GM12878 (cell line): ENCODE results near the gene TOPAZ1. TPM values are rescaled to one million over a fixed set of nuclear protein-coding genes. Genes with fewer than 3 reads are reported as not detected.

Experiments used
- ATAC-seq: fragments of 200-7000 bp; cut with Tn5 transposase; 3 replicates; pipeline ENCODE4 v1.9.1; 2020; ENCODE audit warnings: mild to moderate bottlenecking, moderate library complexity
- BruUV-seq: library from RNA; stranded (reverse); fragments of 400-500 nt; replicated peaks from 2 replicates; lab custom pipeline; 2021; lab: Mats Ljungman, UMichigan
- CTCF ChIA-PET: fragments of 300-600 bp; sonication (Branson Sonifier 250); formaldehyde crosslinking; extraction: SDS; loops from one replicate; lab custom pipeline; 2021; ENCODE audit warnings: inconsistent platforms; lab: Yijun Ruan, JAX
- POLR2A ChIA-PET: fragments of 350-600 bp; formaldehyde crosslinking; extraction: SDS; loops from one replicate; lab custom pipeline; 2021; ENCODE audit warnings: inconsistent platforms; lab: Charles Lee
- RAD21 ChIA-PET: fragments of 300-600 bp; sonication (Branson Sonifier 250); formaldehyde crosslinking; loops from one replicate; lab custom pipeline; 2023; ENCODE audit warnings: antibody characterized with exemption; ENCODE audit not compliant: unreplicated experiment; lab: Charles Lee
- SMC1A ChIA-PET: fragments of 300-600 bp; sonication (Branson Sonifier 250); formaldehyde crosslinking; loops from one replicate; lab custom pipeline; 2023; ENCODE audit not compliant: unreplicated experiment, uncharacterized antibody; lab: Charles Lee
- DNase-seq: peaks from one replicate; pipeline ENCODE4 v3.0.0-alpha.2; 2011; ENCODE audit warnings: low read depth, low spot score
- FAIRE-seq: peaks from 3 replicates; lab custom pipeline; 2011; peaks lifted over from hg19 to GRCh38; lab: Jason Lieb, UNC
- H2AFZ ChIP-seq: 2 replicates; pipeline ENCODE4 v1.6.0; 2011; ENCODE audit warnings: low read depth, low read length, control low read depth; ENCODE audit not compliant: control insufficient read depth
- H3K27ac ChIP-seq: 2 replicates; pipeline ENCODE4 v1.5.1; 2011; ENCODE audit warnings: control low read depth; ENCODE audit not compliant: control insufficient read depth, insufficient read depth
- H3K27me3 ChIP-seq, 2 experiments: replicated peaks in 1 of 2; 2 replicates each; pipeline versions ENCODE4 v1.6.0 to v1.6.1; 2011; ENCODE audit warnings: low read length in 1 of 2; ENCODE audit not compliant: control insufficient read depth in 2 of 2, insufficient read depth in 2 of 2
- H3K36me3 ChIP-seq, 2 experiments: 2 replicates each; pipeline ENCODE4 v1.5.1; 2011; ENCODE audit warnings: low read length in 1 of 2; ENCODE audit not compliant: control insufficient read depth in 2 of 2, insufficient read depth in 2 of 2
- H3K4me1 ChIP-seq: 2 replicates; pipeline ENCODE4 v1.6.1; 2011; ENCODE audit warnings: mild to moderate bottlenecking, low read length, moderate library complexity, mixed read lengths; ENCODE audit not compliant: control insufficient read depth, insufficient read depth
- H3K4me2 ChIP-seq: 2 replicates; pipeline ENCODE4 v1.6.0; 2011; ENCODE audit warnings: control low read depth; ENCODE audit not compliant: control insufficient read depth, insufficient read depth
- H3K4me3 ChIP-seq: fragments of 200-600 bp; sonication (generic); 2 replicates; pipeline ENCODE4 v1.5.1; 2016
- H3K79me2 ChIP-seq: 2 replicates; pipeline ENCODE4 v1.6.0; 2011; ENCODE audit warnings: low read length; ENCODE audit not compliant: control insufficient read depth, insufficient read depth
- H3K9ac ChIP-seq: 2 replicates; pipeline ENCODE4 v1.8.0; 2011; ENCODE audit warnings: low read length, control low read depth, mixed read lengths; ENCODE audit not compliant: control insufficient read depth, insufficient read depth
- H3K9me3 ChIP-seq: replicated peaks from 3 replicates; pipeline ENCODE4 v1.5.1; 2011; ENCODE audit warnings: mild to moderate bottlenecking, low read length; ENCODE audit not compliant: control insufficient read depth, insufficient read depth
- H4K20me1 ChIP-seq: 2 replicates; pipeline ENCODE4 v1.6.0; 2011; ENCODE audit not compliant: control insufficient read depth, insufficient read depth
- BCLAF1 ChIP-seq: fragments of 450-650 bp; IDR thresholded peaks from 2 replicates; pipeline ENCODE4 v1.6.1; 2017; ENCODE audit warnings: antibody characterized with exemption, mild to moderate bottlenecking, moderate library complexity
- BHLHE40 ChIP-seq, 2 experiments: fragments of 450-650 bp in 1 of 2; IDR thresholded peaks; 2 replicates each; pipeline ENCODE4 v1.6.1; 2011 to 2017; ENCODE audit warnings: low read depth in 2 of 2, borderline replicate concordance in 1 of 2, improper control_type of control experiment in 1 of 2, low read length in 1 of 2, mild to moderate bottlenecking in 1 of 2
- BRCA1 ChIP-seq: IDR thresholded peaks from 2 replicates; pipeline ENCODE4 v1.6.1; 2011; ENCODE audit warnings: low read depth, low read length, improper control_type of control experiment
- CHD1 ChIP-seq: IDR thresholded peaks from 2 replicates; pipeline ENCODE4 v1.6.1; 2012; ENCODE audit warnings: low read depth, low read length, improper control_type of control experiment
- EP300 ChIP-seq, 2 experiments: fragments of 150-350 bp in 1 of 2; IDR thresholded peaks; 2 replicates each; pipeline ENCODE4 v1.6.1; 2011 to 2012; ENCODE audit warnings: low read depth in 2 of 2, low read length in 2 of 2, borderline replicate concordance in 1 of 2, improper control_type of control experiment in 1 of 2, inconsistent platforms in 1 of 2; ENCODE audit not compliant: control insufficient read depth in 1 of 2
- GATAD2B ChIP-seq: fragments of 450-650 bp; conservative IDR thresholded peaks from 2 replicates; pipeline ENCODE4 v1.6.1; 2017; ENCODE audit warnings: low read depth, mild to moderate bottlenecking, moderate library complexity
- KAT2A ChIP-seq: conservative IDR thresholded peaks from 2 replicates; pipeline ENCODE4 v1.6.1; 2011; ENCODE audit warnings: low read depth, low read length; ENCODE audit not compliant: control insufficient read depth
- POU2F2 ChIP-seq: IDR thresholded peaks from 3 replicates; pipeline ENCODE4 v1.6.1; 2011; ENCODE audit warnings: low read depth, mild to moderate bottlenecking, low read length, borderline replicate concordance
- SUPT20H ChIP-seq: IDR thresholded peaks from 2 replicates; pipeline ENCODE4 v1.6.1; 2011; ENCODE audit warnings: low read depth, mild to moderate bottlenecking, low read length, moderate library complexity, borderline replicate concordance; ENCODE audit not compliant: control insufficient read depth
- TAF1 ChIP-seq: IDR thresholded peaks from 2 replicates; pipeline ENCODE4 v1.6.1; 2011; ENCODE audit warnings: mild to moderate bottlenecking, low read depth, low read length, borderline replicate concordance
- TBL1XR1 ChIP-seq: IDR thresholded peaks from 2 replicates; pipeline ENCODE4 v1.6.1; 2012; ENCODE audit warnings: low read depth, low read length, improper control_type of control experiment
- WRNIP1 ChIP-seq: IDR thresholded peaks from 2 replicates; pipeline ENCODE4 v1.6.1; 2011; ENCODE audit warnings: low read depth, low read length, improper control_type of control experiment, borderline replicate concordance
- WGBS: methylation state at CpG from one replicate; pipeline ENCODE4 v1.1.6; 2016; ENCODE audit warnings: low lambda C conversion rate; ENCODE audit not compliant: insufficient replicate concordance, insufficient coverage; ENCODE audit errors: missing lambda C conversion rate; 5-methylcytosine and 5-hydroxymethylcytosine counted together
- in situ Hi-C: fragments of 300-500 bp; cut with MboI; formaldehyde crosslinking; loops from 9 replicates; pipeline ENCODE4 v1.14.3; 2018; ENCODE audit warnings: mixed read lengths
- intact Hi-C: fragments of 100-400 bp; cut with micrococcal nuclease; formaldehyde crosslinking; loops from one replicate; pipeline ENCODE4 v1.14.2; 2022; ENCODE audit not compliant: unreplicated experiment
- polyA plus RNA-seq, 11 experiments: library from polyadenylated mRNA; depleted of rRNA in 4 of 11; unstranded in 6 of 11; stranded (reverse) in 5 of 11; fragments of >200 nt; fragmentation: Nextera tagmentation in 4 of 11; fragmentation: Illumina TruSeq in 1 of 11; extraction: Ambion mirVana in 4 of 11; extraction: Trizol in 1 of 11; gene quantifications; 1 replicate in 1 of 11; 2 replicates in 10 of 11; pipeline versions ENCODE4 v1.2.1 to v1.2.3, GENCODE V29; 2011 to 2016; ENCODE audit warnings: inconsistent platforms in 2 of 11, missing spikeins in 2 of 11, low read depth in 1 of 11
- total RNA-seq, 4 experiments: library from RNA; depleted of rRNA in 3 of 4; stranded (reverse); fragments of >200 nt in 3 of 4; fragmentation: Illumina TruSeq in 1 of 4; extraction: Trizol in 1 of 4; gene quantifications; 2 replicates each; pipeline versions ENCODE4 v1.2.1 to v1.2.3, GENCODE V29; 2013 to 2021
- TF ChIP-seq, protein P1 (sequence below): fragments of 450-650 bp; formaldehyde crosslinking; IDR thresholded peaks from 2 replicates; pipeline ENCODE4 v1.4.0; 2020; ENCODE audit warnings: mild to moderate bottlenecking, moderate library complexity

Gene TOPAZ1
- total and polyA plus RNA-seq, 10 of the 15 experiments (the other 5 are each of a cell fraction or from before 2014, with no cell fraction given): 0.02 TPM; not detected in 9

GRCh38 chr3:44223299-44223698 lies 18.4 kb upstream of the TOPAZ1 start:
- in situ Hi-C loops: no loop called here
- SMC1A ChIA-PET: no interaction called here

More at GRCh38 chr3:44223299-44223698, 18.4 kb upstream of the TOPAZ1 start:
- no peak overlapping the region for H3K4me2 ChIP-seq
- peaks cover 0 to 5% of the 10 kb centered on the region in 2 experiments; a peak in 1 of 4 replicates for H3K27me3 ChIP-seq
- H3K4me1 ChIP-seq: no peaks in the 10 kb centered on the region
- intact Hi-C loops: no loop called here
- H3K9me3 ChIP-seq: no peaks in the 10 kb centered on the region
- no peak overlapping the region for H3K9ac ChIP-seq
- no peak for DNase-seq
- FAIRE-seq: no peak
- no peak overlapping the region for H3K27ac ChIP-seq
- TF ChIP-seq KAT2A (no peak), TBL1XR1 (no peak), GATAD2B (no peak), POU2F2 (no peak), SUPT20H (no peak), WRNIP1 (no peak), TAF1 (no peak), BCLAF1 (no peak), BHLHE40 (IDR thresholded peaks at IDR 0.05; ENCODE audit: borderline replicate concordance in 1 of 2, low read depth in 2 of 2, low read length in 1 of 2) (no peak), BRCA1 (no peak), CHD1 (no peak), EP300 (IDR thresholded peaks at IDR 0.05; ENCODE audit: borderline replicate concordance in 1 of 2, control insufficient read depth in 1 of 2, low read depth in 2 of 2, low read length in 2 of 2) (no peak)
- TF ChIP-seq, protein P1, sequence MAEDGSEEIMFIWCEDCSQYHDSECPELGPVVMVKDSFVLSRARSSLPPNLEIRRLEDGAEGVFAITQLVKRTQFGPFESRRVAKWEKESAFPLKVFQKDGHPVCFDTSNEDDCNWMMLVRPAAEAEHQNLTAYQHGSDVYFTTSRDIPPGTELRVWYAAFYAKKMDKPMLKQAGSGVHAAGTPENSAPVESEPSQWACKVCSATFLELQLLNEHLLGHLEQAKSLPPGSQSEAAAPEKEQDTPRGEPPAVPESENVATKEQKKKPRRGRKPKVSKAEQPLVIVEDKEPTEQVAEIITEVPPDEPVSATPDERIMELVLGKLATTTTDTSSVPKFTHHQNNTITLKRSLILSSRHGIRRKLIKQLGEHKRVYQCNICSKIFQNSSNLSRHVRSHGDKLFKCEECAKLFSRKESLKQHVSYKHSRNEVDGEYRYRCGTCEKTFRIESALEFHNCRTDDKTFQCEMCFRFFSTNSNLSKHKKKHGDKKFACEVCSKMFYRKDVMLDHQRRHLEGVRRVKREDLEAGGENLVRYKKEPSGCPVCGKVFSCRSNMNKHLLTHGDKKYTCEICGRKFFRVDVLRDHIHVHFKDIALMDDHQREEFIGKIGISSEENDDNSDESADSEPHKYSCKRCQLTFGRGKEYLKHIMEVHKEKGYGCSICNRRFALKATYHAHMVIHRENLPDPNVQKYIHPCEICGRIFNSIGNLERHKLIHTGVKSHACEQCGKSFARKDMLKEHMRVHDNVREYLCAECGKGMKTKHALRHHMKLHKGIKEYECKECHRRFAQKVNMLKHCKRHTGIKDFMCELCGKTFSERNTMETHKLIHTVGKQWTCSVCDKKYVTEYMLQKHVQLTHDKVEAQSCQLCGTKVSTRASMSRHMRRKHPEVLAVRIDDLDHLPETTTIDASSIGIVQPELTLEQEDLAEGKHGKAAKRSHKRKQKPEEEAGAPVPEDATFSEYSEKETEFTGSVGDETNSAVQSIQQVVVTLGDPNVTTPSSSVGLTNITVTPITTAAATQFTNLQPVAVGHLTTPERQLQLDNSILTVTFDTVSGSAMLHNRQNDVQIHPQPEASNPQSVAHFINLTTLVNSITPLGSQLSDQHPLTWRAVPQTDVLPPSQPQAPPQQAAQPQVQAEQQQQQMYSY (CRISPR knock-in tag): no peak
- no peaks in the 10 kb centered on the region for H4K20me1 ChIP-seq
- H3K79me2 ChIP-seq: no peaks in the 10 kb centered on the region
- no peaks in the 10 kb centered on the region for H3K36me3 ChIP-seq
- BruUV-seq: no TSS peak
- H3K4me3 ChIP-seq: no peak overlapping the region
- no peak overlapping the region for H2AFZ ChIP-seq
- ChIA-PET POLR2A (no interaction called here), RAD21 (no interaction called here), CTCF (interaction anchor here (0.9 to 3.6 kb wide), 2 partner anchors 10 to 12 kb away, joined by 3 to 15 read pairs; no protein-coding TSS in a partner anchor)
- ATAC-seq: no peak
- 10% methylated on average over 5 of the region's 5 CpGs for WGBS
